HepG2 (cell line): Measurements from ENCODE around the gene TGM1. TPM values are rescaled to one million over a fixed set of nuclear protein-coding genes. Genes with fewer than 3 reads are reported as not detected.
A peak's percentile ranks its signal among the peaks of the same experiment; 100 is the strongest.

Experiments used
- CBX2 ChIP-seq, 2 experiments: fragments of 200-600 bp in 1 of 2; sonication (generic); formaldehyde crosslinking in 1 of 2; IDR thresholded peaks; 2 replicates each; pipeline versions ENCODE4 v1.7.0 to v1.8.1; 2018 to 2022; ENCODE audit warnings: low read depth in 2 of 2, low read length in 1 of 2, mild to moderate bottlenecking in 1 of 2, missing genetic modification reagents in 1 of 2
- KIAA2018 ChIP-seq: sonication (generic); formaldehyde crosslinking; IDR thresholded peaks from 2 replicates; pipeline ENCODE4 v1.5.0; 2020; ENCODE audit warnings: mild to moderate bottlenecking, missing genetic modification reagents, borderline replicate concordance
- KLF15 ChIP-seq: sonication (generic); formaldehyde crosslinking; IDR thresholded peaks from 2 replicates; pipeline ENCODE4 v1.8.1; 2023; ENCODE audit warnings: borderline replicate concordance, mild to moderate bottlenecking, inconsistent platforms, missing genetic modification reagents, mixed read lengths
- MATR3 ChIP-seq: sonication (generic); formaldehyde crosslinking; IDR thresholded peaks from 2 replicates; pipeline ENCODE4 v1.4.0; 2020; ENCODE audit warnings: missing genetic modification reagents
- ONECUT2 ChIP-seq: sonication (generic); formaldehyde crosslinking; IDR thresholded peaks from 2 replicates; pipeline ENCODE4 v1.4.0; 2020; ENCODE audit warnings: missing genetic modification reagents
- RBM39 ChIP-seq: fragments of 200-400 bp; formaldehyde crosslinking; IDR thresholded peaks from one replicate; pipeline ENCODE4 v1.6.1; 2018; ENCODE audit warnings: antibody characterized with exemption, mild to moderate bottlenecking, low read depth, low read length; ENCODE audit not compliant: poor library complexity, severe bottlenecking
- RERE ChIP-seq: IDR thresholded peaks from 2 replicates; pipeline ENCODE4 v1.6.1; 2016; ENCODE audit warnings: low read depth, missing genetic modification reagents, missing compliant biosample characterization
- REXO4 ChIP-seq: sonication (generic); formaldehyde crosslinking; IDR thresholded peaks from 2 replicates; pipeline ENCODE4 v1.8.0; 2022; ENCODE audit warnings: missing genetic modification reagents, mild to moderate bottlenecking, borderline replicate concordance
- SNAPC2 ChIP-seq: sonication (generic); formaldehyde crosslinking; IDR thresholded peaks from 2 replicates; pipeline ENCODE4 v1.8.1; 2022; ENCODE audit warnings: mild to moderate bottlenecking, missing genetic modification reagents
- ZBTB43 ChIP-seq: sonication (generic); formaldehyde crosslinking; conservative IDR thresholded peaks from 2 replicates; pipeline ENCODE4 v1.4.0; 2020; ENCODE audit warnings: missing genetic modification reagents
- ZNF160 ChIP-seq: sonication (generic); formaldehyde crosslinking; IDR thresholded peaks from 2 replicates; pipeline ENCODE4 v1.8.0; 2022; ENCODE audit warnings: mild to moderate bottlenecking, inconsistent platforms, missing genetic modification reagents
- polyA plus RNA-seq, 8 experiments: library from polyadenylated mRNA; depleted of rRNA in 3 of 8; stranded (reverse) in 7 of 8; unstranded in 1 of 8; fragments of >200 nt; fragmentation: Illumina TruSeq in 4 of 8; extraction: Trizol in 4 of 8; gene quantifications; 2 replicates each; pipeline versions ENCODE4 v1.2.1 to v1.2.3, GENCODE V29; 2011 to 2016; ENCODE audit warnings: low read depth in 4 of 8, missing spikeins in 1 of 8, mixed read lengths in 1 of 8; ENCODE audit not compliant: insufficient read depth in 1 of 8
- total RNA-seq, 5 experiments: library from RNA; depleted of rRNA; stranded (reverse); fragments of >200 nt; fragmentation: Illumina TruSeq; extraction: Trizol; gene quantifications; 2 replicates each; pipeline ENCODE4 v1.2.3, GENCODE V29; 2016; ENCODE audit warnings: low read depth in 1 of 5

Gene TGM1
- total and polyA plus RNA-seq, 2 of the 13 experiments (the other 11 are each of a cell fraction or from before 2014, with no cell fraction given): 3.2 to 10.6 TPM

- TF ChIP-seq ZNF160 (peak; percentile 95), RERE (CRISPR knock-in tag) (peak; percentile 14; the same call in 1 of the 2 replicates), ONECUT2 (peak; percentile 65), KLF15 (CRISPR knock-in tag) (peak; percentile 86), MATR3 (peak; percentile 66; the same call in 1 of the 2 replicates), RBM39 (peak; percentile 97), ZBTB43 (CRISPR knock-in tag) (peak; percentile 82), SNAPC2 (peak; percentile 82; the same call in 1 of the 2 replicates), REXO4 (no peak), CBX2 (IDR thresholded peaks at IDR 0.05; ENCODE audit: low read depth, low read length) (no peak; the same call in 1 of the 2 replicates), CBX2 (CRISPR knock-in tag; IDR thresholded peaks at IDR 0.05; ENCODE audit: low read depth) (no peak), KIAA2018 (CRISPR knock-in tag) (peak; percentile 92)
Measured at GRCh38 chr14:24299255-24300191, 36.5 kb upstream of the TGM1 start, which contains the start of the genes DHRS1 and NOP9 (continued).
